ENCODE data around the gene RARRES2.
"Not testable (repeated sequence)": the region's sequence is repeated elsewhere in the genome, so short reads cannot be mapped to it uniquely, and the experiment has no call there.

Gene RARRES2

DNA sequence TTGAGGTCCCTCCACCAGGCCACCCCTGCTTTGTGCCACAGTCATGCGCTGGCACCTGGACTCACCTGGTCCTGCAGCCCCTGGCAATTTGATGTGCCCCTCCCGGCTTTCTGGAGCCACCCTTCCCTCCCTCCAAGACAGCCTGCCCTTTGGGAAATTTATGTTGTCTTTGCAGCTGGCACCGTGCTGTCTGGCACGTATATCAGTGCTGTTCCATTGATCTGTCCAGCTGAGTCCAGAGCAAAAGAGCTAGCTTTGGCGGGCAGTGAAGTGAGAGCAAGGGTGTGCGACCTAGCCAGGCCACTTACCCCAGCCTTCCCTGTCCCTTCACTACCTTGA, 5.7 kb downstream of the RARRES2 start:
- no peak for DNase-seq

DNA sequence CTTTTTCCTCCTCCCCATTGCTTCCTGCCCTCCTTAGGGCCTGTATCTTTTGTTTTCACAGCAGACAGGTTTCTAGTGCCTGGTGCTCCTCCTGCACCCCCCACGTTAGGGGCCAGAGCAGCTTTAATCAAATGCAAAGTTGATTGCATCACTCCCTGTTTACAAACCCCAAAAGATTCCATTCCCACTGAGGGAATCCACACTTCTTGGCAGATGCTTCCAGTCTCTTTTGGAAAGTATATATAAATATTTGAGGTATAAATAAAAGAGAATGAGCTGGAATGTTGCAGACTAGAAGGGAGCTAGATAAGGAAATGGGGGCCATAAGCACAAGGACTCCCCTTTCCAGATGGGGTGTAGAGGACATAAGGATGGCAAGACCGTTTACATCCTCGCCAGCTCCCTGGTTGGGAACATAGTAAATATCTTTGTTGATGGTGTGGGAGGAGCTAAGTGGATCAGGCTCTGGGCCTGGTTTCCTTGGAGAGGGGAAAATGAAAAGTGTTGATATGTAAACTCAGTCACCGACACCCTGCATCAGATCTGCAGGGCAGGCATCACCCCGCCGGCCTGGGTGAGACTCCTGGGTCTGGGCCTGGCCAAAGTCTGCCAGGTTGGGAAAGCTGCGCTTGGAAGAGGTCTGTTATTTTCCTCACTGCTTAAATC, 6.2 kb downstream of the RARRES2 start:
- DNase-seq: no peak

DNA sequence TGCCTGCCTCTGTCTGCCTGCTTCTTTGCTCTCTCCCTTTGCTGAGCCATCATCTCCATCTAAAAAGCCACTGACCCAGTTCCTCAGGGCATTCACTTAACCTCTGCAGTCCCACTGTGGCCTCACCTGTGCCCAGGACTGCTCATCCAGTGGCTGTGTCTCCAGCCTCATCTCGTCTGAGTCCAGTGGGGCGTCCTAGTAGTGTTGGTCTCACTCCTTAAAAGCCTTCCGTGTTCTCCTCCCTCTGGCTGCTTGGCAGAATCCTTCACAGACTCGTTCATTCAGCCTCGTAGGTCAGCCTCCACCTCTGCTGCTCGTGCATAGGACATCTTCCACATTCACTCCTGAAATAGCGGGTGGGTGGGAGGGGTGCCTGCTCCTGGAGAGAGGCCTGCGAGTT, 7.3 kb downstream of the RARRES2 start:
- DNase-seq: no peak

DNA sequence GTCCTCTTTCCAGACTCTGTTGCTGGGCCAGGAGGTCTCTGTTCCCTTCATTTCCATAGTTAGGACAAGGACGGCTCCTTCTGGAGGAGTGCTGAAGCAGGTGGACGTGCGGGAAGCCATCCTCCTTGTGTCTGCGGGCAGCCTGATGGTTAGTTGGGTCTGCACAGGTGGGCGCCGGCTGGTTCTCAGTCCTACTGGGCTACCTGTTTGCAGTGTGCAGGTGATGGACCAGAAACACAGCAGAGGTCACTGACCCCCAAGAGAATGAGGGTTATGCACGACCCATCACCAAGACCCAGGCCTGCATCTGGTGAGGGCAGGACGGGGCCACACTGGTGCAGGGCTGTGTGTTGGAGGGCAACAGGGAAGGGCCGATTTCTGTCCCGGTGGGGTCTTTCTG, 7.8 kb downstream of the RARRES2 start:
- no peak for DNase-seq

DNA sequence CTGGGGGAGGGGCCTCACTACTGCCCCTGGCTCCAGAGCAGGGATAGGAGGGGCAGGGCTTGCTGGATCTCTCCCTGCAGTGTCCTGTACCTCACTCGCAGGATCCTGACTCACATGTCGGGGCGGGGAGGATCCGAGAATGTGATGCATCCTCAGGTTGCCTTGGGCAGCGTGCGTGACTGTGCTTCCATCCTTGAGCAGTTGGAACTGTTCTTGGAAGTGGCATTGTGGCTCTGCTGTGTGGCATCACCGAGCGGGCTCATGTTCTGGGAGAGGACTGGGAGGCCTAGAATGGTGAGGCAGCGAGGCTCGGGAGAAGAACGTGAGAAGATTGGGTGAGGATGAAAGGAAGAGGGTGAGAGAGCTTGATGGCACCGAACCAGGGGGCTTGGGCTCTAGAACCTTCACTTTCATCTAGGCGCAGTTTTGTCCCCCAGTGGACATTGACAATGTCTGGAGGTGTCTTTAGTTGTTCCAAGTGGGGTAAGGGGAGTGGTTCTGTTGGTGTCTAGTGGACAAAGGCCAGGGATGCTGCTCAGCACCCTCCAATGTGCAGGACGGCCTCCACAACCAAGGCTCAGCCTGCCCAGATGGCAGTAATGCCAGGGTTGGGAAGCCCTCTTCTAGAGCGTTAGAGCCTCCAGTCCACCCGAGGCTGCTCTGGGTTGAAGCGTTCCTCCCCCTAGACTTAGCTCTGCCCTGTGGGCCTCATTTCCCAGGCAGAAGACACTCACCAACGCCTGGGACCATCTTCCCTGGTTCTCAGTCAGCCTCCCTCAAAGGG, 8.4 kb downstream of the RARRES2 start:
- no peak for DNase-seq

DNA sequence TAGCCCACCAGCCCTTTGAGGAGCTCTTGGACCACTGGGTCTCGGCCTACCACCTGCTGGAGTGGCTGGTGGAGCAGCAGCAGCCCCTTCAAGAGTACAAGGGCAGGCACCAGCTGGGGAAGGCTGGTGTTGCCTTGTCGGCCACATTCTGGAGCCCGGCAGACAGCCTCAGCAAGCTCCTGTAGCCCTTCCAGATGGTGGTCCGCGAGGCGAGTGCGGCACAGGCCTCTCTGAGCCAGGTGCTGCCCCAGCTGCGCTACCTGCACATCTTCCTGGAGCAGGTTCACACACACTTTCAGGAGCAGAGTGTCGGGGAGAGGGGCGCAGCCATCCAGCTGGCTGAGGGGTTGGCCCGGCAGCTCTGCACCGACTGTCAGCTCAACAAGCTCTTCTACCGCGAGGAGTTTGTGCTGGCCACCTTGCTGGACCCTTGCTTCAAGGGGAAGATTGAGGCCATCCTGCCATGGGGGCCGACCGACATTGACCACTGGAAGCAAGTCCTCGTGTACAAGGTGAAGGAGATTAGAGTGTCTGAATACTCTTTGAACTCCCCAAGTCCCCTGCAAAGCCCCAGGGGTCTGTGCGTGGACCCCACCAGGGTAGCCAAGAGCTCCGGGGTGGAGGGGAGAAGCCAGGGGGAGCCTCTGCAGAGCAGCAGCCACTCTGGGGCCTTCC, 11.1 kb downstream of the RARRES2 start:
- no peak for DNase-seq

DNA sequence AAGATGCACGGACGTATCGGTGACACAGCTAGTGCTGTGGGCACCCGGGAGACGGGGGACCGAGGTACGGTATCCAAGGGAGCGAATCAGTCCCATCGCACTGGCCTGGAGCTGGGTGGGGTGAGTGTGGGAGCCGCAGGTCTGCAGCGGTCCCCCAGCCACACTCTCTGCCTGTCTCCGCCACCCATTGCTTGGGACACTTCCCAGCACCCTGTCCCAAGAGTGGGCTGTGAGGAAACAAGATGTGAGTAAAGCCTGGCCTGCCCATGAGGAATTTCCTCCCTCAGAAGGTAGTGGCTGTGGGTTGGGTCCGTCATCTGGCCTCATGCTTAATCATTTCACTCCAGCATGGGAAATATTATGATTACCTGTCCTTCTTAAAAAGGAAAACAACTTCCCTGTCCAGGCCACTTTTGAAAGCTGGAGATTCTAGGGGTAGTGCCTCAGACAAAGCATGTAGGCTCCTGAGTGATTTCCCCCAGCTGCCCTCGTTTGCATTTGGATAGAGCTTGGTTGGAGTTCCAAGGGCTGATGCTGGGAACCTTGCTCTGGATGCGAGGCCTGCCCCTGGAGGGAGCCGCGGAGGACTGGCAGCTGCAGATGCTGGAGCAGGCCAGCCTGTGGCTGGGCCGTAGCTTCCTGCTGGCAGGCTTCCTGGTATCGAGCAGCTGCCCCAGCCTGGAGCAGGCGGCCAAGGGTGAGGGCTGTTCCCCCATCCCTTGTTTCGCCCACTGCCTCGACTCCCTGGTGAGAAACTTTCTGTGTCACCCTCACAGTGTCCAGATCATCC, 11.9 kb downstream of the RARRES2 start:
- no peak for DNase-seq

DNA sequence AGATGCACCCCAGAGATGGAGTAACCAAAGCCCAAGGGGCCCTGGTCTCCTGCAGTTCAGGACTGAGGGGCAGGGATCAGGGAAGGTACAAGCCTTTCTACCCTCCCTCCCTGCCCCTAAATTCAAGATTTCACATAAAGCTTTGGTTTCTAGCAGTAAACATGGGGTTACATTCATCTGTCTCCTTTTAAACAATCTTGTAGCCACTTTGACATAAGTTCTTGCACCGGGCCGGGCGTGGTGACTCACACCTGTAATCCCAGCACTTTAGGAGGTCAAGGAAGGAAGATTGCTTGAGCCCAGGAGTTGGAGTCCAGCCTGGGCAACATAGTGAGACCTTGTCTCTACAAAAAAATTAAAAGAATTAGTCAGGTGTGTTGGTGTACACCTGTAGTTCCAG, 14.1 kb downstream of the RARRES2 start:
- no peak for DNase-seq

DNA sequence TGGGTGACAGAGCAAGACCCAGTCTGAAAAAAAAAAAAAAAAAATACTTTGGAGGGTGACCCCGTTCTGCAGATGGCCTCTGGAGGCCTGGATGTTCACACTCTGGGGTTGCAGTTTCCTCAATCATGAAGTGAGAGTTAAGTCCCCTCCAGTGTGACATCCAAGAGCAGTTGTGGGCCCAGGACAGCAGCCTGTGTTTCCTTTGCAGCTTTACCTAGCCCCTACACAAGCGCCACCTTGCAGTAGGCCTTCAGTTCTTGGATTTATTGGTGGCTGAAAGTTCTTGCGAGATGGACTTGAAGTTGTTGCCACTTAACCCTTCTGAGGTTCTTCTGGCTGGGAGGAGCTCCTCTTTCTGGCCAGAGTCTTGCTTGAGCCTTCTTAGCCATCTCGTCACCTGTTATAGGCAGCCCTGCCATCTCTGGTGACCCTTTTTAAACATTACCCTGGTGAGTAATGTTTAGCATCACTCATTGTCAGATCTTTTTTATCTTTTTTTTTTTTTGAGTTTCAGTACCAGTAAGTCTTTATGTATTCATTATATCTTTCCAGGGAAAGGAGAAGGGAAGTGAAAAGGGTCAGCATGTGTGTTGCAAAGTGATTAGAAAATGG, 14.7 kb downstream of the RARRES2 start:
- DNase-seq: no peak

DNA sequence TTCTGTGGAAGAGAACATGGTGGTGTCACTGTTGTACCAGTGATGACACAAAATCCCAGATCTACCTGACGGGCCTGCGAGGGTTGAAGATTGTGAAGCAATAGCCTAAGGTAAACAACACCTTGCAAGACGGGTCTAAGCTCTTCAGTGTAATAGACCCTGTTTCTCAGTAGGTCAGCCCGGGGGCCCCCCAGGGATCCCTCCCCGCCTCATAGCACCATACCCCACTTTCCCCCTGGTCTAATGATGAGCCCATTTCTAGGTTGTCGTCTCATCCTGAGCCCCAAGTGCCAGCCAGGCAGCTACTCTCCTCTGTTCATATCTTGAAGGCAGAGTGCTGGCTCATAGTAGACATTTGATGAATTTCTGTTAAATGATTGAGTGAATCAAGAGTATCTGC, 15.5 kb downstream of the RARRES2 start:
- no peak for DNase-seq

DNA sequence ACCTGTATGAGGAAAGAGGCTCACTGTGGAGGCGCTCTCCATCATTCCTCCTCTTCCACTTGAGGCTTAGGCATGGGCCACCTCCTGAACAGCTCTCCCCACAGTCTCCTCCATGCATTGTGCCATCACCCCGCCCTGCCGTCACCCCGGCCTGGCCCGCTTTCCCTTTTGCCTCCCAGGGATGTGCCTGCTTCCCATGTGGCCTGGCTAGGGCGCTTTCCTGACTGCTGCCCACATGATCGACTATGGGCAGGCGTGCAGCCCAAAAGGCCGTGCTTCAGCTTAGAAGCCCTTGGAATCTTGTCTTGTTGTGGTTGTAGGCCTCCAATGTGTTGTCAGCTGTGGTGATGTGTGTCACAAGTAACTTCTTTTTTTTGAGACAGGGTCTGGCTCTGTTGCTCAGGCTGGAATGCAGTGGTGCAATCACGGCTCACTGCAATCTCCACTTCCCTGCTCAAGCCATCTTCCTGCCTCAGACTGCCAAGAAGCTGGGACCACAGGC, 16.3 kb downstream of the RARRES2 start:
- no peak for DNase-seq

DNA sequence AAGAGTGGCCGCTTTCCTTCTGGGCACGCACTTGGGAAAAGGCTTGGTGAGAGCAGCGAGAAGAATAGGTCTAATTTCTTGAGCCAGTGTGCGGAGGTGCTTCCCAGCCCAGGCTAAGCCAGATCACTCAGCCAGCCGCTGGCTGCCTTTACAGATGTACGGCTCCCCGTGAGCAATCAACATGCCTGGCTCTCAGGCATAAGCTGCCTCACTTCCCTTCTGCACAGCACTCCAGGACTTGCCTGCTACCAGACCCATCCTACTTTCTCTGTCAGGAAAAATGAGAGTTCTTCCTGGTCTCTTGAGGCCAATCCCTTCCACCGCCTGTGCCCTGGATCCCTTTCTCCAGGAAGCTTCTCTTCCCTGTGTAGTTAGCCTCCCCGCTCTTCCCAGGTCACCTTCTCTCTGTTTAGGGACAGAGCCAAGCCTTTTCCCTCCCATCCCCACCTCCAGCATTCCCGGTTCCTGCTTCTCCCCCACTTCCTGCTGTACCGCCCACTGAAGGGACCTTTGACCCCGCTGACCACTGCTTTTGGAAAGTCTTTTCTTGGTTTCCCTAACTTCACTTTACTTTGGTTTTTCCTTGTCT, 17.0 kb downstream of the RARRES2 start:
- peak in 1 of 2 experiments; percentile 54 for DNase-seq

DNA sequence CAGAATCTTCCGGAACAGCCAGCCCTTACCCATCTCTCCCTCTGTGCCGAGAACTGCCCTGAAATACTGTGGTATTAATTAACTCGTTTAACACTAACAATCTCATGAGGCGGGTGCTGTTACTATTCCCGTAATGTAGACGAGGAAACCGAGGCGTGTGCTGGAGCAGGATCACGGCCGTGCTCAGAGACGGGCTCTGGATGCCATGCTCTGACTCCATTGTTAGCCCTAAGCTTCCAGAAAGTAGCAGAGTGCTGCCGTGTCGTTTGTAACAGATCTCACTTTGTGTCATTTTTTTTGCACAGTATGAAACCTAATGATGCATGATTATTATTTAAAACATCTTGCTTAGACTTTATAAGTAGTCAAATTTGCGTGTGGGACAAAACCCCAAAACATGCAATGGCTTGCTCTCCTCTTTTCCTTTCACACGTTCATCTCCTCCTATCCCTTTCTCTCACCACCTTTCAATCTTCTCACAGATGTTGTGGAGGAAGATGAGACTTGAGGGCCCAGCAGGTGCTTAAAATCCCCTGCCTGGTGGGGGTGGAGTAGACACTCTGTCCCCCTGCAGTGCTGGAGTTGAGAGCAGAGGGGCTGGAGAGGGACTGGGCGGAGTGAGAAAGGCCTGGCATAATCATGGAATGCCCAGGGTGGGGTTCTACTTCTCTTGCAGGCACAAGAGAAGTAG, 17.6 kb downstream of the RARRES2 start:
- peak; percentile 20 to 71 for DNase-seq

DNA sequence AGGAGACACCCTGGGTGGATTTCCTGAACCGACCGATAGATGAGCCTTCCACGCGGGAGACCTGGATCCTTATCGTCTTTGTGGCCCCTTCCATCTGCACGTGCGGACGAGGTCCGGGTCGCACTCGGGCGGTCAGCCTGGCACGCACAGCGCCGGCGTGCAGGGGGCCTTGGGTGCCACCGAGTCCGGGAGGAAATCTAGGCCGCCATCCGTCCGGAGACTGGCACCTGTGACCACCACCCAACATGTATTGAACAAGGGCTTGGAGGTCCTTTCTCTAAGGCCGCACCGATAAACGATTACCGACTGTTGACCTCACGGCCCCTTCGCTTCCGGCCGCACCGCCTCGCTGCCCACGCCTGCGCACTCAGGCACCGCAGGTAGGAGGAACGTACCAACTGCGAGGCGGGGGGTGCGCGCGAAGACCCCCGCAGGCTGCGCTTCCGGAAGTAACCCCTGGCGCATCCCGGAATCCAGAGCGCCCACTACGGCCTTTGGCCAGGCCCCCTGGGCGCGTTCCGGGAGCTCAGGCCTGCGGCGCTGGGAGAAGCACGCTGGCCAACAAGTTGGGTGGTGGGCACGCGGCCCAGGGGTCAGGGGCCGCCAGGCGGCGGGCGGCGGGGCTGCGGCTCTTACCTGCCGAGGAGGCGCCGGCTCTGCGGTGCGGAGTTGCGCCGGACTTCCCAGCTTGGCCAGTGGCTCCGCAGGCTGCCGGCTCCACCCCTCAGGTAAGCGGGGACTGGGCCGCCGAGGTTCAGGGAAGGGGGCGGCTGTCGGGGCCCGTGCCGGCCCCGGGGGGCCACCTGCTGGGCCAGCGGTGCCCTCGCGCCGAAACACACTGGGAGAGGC, 18.4 kb downstream of the RARRES2 start, which contains the start of the genes ACTR3C and LRRC61:
ACTR3C (minus strand) TSS at position 713 of the 849 bp plus-strand sequence. CDS start 28,249 bp downstream, outside the sequence.
LRRC61 (plus strand) TSS at position 523 of the 849 bp plus-strand sequence. CDS start 13,507 bp downstream, outside the sequence.
- DNase-seq: peak; percentile 83 to 92

DNA sequence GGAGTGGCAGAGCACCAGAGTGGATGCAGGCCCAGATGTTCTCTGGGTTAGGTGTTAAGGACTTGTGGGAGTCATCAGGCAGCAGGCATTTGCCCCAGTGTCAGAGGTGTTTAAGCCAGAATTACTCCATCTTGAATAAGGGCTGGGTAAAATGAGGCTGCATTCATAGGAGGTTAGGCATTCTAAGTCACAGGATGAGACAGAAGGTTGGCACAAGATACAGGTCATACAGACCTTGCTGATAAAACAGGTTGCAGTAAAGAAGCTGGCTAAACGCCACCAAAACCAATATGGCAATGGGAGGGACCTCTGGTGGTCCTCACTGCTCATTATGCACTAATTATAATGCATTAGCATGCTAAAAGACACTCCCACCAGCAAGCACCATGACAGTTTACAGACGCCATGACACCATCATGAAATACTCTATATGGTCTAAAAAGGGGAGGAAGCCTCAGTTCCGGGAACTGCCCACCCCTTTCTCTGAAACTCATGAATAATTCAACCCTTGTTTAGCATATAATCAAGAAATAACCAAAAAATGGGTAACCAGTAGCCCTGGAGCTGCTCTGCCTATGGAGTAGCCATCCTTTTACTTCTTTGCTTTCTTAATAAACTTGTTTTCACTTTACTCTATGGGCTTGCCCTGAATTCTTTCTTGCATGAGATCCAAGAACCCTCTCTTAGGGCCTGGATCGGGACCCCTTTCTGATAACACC, 19.2 kb downstream of the RARRES2 start:
- peak in 1 of 2 experiments; percentile 48 for DNase-seq

DNA sequence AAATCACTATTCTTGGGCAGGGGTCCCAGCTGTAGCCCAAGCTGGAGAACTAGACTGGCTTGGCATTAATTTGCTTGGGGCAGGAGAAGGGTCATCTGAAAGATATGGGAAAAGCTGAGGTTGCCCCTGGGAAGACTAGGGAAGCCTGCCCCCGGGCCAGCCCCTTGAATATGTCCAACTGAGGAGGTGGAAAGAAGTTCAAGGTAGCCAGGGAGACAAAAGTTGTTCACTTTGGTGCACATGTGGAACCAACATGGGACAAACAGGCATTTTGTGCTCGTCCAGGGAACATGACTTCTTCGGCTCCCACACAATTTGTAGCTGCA, 19.7 kb downstream of the RARRES2 start:
- no peak for DNase-seq

DNA sequence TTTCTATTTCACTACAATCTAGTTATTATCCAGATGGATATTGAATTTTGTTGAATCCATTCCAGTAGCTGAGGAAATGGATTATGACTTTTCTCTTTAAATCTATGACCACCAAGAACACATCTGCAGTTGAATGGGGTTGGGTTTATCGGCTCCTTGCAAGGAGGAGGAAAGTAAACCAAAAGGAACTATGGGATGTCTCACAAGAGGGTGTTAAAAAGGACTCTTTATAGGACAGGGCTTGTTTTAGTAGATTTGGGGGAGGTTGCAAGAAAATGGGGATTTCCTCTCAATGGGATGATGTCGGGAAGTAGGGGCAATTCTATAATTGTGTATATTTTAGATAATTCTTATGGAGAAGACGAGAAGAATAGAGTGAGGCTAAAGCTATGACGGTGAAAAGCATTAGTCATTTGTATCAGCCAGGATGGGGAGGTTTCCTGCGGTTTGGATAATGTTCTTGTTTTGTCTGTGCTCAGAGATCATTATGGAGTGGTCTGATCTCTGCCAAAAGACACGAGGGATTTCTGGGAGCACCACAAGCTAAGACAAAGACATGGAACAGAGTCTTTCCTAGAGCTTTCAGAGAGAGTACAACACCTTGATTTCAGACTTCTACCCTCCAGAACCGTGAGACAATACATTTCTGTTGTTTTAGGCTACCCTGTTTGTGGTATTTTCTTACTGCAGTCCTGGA, 23.5 kb downstream of the RARRES2 start:
- DNase-seq: peak; percentile 5 to 39

DNA sequence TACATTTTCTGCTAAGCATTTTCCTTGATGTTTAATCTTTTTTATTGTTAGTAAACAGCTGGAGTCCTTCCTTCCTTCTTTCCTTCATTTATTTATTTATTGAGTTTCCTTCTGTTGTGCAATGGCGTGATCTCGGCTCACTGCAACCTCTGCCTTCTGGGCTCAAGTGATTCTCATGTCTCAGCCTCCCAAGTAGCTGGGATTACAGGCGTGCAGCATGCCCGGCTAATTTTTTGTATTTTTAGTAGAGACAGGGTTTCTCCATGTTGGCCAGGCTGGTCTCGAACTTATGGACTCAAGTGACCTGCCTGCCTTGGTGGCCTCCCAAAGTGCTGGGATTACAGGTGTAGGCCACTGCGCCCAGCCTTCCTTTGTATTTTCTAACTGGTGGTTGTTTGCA, 24.4 kb downstream of the RARRES2 start:
- not testable (repeated sequence) for DNase-seq

DNA sequence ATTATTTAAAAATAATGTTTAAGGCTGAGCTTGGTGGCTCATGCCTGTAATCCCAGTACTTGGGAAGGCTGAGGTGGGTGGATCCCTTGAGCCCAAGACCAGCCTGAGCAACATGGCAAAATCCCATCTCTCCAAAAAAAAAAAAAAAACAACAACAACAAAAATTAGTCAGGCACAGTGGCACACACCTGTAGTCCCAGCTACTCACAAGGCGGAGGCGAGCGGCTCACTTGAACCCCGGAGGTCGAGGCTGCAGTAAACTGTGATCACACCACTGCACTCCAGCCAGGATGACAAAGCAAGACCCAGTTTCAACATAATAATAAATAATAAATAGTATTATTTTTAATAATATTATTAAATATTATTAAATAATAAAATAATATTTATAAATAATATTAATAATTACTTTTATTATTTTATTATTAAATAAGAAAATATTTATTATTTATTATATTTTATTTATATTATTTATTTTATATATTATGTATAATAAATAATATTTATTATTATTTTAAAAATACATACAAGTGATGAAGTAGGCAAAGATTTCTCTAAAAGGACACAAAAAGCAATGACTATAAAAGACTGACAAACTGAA, 26.7 kb downstream of the RARRES2 start:
- no peak for DNase-seq
